H7 (cell line): Measurements from ENCODE around the gene KCNE1. TPM values are rescaled to one million over a fixed set of nuclear protein-coding genes. Genes with fewer than 3 reads are reported as not detected.

Experiments used
- DNase-seq: peaks from one replicate; pipeline ENCODE4 v3.0.0; 2012
- H3K27me3 ChIP-seq: 2 replicates; pipeline ENCODE4 v1.6.0; 2011; ENCODE audit warnings: mild to moderate bottlenecking, low read length; ENCODE audit not compliant: control insufficient read depth, insufficient read depth
- H3K36me3 ChIP-seq: replicated peaks from 2 replicates; pipeline ENCODE4 v1.5.1; 2011; ENCODE audit warnings: low read length; ENCODE audit not compliant: control insufficient read depth, insufficient read depth
- H3K4me3 ChIP-seq: 2 replicates; pipeline ENCODE4 v1.5.1; 2011; ENCODE audit warnings: low read depth, mild to moderate bottlenecking, control low read depth, low read length, moderate library complexity; ENCODE audit not compliant: insufficient read depth
- total RNA-seq: library from RNA; depleted of rRNA; stranded (reverse); fragments of >200 nt; shearing (Covaris generic); gene quantifications from 2 replicates; pipeline ENCODE4 v1.2.3, GENCODE V29; 2014

The KCNE1 gene
- total RNA-seq, 1 experiment from 2014 or later = 0.10 TPM

GRCh38 chr21:34524646-34525601 lies 12.9 kb upstream of the KCNE1 start:
- DNase-seq = peak; percentile 75
- Histone ChIP-seq H3K4me3 (peak overlapping the region; percentile 4; the same call in 1 of the 2 replicates), H3K36me3 (no peaks in the 10 kb centered on the region), H3K27me3 (peaks cover 3% of the 10 kb centered on the region; the same call in 1 of the 2 replicates)

DNA sequence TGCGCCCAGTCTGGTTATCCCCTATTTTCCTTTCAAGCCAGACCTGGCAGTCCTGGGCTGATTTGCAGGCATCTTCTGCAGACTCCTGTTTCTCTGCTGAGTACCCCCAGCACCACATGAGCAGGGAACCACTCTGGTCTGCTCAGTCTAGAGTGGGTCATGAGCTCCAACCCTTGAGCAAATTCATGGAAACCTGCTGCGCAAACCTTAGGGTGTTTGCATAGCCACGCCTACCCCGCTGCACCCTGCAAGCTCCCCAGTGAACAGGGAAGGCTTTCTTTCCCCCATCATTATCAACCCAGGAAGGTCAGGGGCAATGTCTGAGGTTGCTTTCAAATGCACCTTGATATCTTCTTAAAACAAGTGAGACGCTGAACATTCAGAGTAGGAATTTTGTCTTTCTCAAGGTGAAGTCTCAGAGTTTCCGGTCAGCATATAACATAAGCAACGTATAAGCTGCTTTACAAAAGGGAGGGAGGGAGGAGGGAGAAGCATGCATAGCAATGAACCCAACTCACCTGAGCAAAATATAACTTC lies 11.1 kb upstream of the KCNE1 start:
- Histone ChIP-seq H3K36me3 (no peaks in the 10 kb centered on the region), H3K27me3 (peaks cover 3% of the 10 kb centered on the region; the same call in 1 of the 2 replicates), H3K4me3 (no peak overlapping the region)
- DNase-seq = peak; percentile 40

GRCh38 chr21:34522284-34522683 lies 10.3 kb upstream of the KCNE1 start:
- no peak overlapping the region for H3K4me3 ChIP-seq
- H3K27me3 ChIP-seq = peaks cover 3% of the 10 kb centered on the region; the same call in 1 of the 2 replicates
- DNase-seq = no peak
- no peaks in the 10 kb centered on the region for H3K36me3 ChIP-seq

- Histone ChIP-seq H3K36me3 (no peaks in the 10 kb centered on the region), H3K4me3 (no peak overlapping the region), H3K27me3 (peaks cover 3% of the 10 kb centered on the region; the same call in 1 of the 2 replicates)
- DNase-seq = no peak
These were observed 9.6 kb upstream of the KCNE1 start for GRCh38 chr21:34521561-34521960.

GRCh38 chr21:34520764-34521508 lies 8.9 kb upstream of the KCNE1 start:
- H3K36me3 ChIP-seq = no peaks in the 10 kb centered on the region
- peaks cover 3% of the 10 kb centered on the region; the same call in 1 of the 2 replicates for H3K27me3 ChIP-seq
- peak; percentile 47 for DNase-seq
- no peak overlapping the region for H3K4me3 ChIP-seq

GRCh38 chr21:34520281-34520680 lies 8.3 kb upstream of the KCNE1 start:
- no peaks in the 10 kb centered on the region for H3K36me3 ChIP-seq
- no peak overlapping the region for H3K4me3 ChIP-seq
- DNase-seq = no peak

GRCh38 chr21:34519694-34520093 lies 7.7 kb upstream of the KCNE1 start:
- no peaks in the 10 kb centered on the region for H3K27me3 ChIP-seq
- no peak for DNase-seq
- no peaks in the 10 kb centered on the region for H3K36me3 ChIP-seq
- H3K4me3 ChIP-seq = no peak overlapping the region

More at GRCh38 chr21:34520281-34520680, 8.3 kb upstream of the KCNE1 start:
- H3K27me3 ChIP-seq = peaks cover 3% of the 10 kb centered on the region; the same call in 1 of the 2 replicates

GRCh38 chr21:34519016-34519415 lies 7.0 kb upstream of the KCNE1 start:
- no peak for DNase-seq
- no peaks in the 10 kb centered on the region for H3K27me3 ChIP-seq
- no peak overlapping the region for H3K4me3 ChIP-seq
- H3K36me3 ChIP-seq = no peaks in the 10 kb centered on the region

GRCh38 chr21:34518301-34518700 lies 6.3 kb upstream of the KCNE1 start:
- Histone ChIP-seq H3K27me3 (no peaks in the 10 kb centered on the region), H3K36me3 (no peaks in the 10 kb centered on the region), H3K4me3 (no peak overlapping the region)
- no peak for DNase-seq

- DNase-seq = peak; percentile 72
- Histone ChIP-seq H3K4me3 (no peak overlapping the region), H3K36me3 (no peaks in the 10 kb centered on the region), H3K27me3 (no peaks in the 10 kb centered on the region)
These were observed 5.7 kb upstream of the KCNE1 start for GRCh38 chr21:34517491-34518245.

DNA sequence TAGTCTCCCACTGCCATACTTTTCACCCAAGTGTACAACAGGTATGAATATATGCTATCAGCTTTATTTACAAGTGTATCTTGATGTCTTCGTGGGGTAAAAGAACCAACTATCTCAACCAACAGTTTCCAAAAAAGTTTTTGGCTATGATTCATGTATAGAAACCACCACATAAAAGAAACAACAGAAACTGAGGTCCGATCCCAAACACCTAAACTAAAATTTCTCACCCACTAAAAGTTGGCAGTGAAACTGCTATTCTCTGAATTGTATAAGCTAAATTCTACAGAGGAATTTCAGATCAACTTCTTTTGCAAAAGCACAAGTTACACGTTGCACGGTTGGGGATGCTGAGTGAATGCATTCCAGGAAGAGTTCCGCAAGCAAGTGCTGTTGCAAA lies 5.0 kb upstream of the KCNE1 start:
- Histone ChIP-seq H3K27me3 (no peaks in the 10 kb centered on the region), H3K4me3 (no peak overlapping the region), H3K36me3 (no peaks in the 10 kb centered on the region)
- DNase-seq = no peak

- Histone ChIP-seq H3K4me3 (no peak overlapping the region), H3K36me3 (no peaks in the 10 kb centered on the region), H3K27me3 (no peaks in the 10 kb centered on the region)
- DNase-seq = no peak
These were observed 2.6 kb upstream of the KCNE1 start for GRCh38 chr21:34514576-34515115.

GRCh38 chr21:34513129-34513675 lies 1.2 kb upstream of the KCNE1 start:
- Histone ChIP-seq H3K36me3 (no peaks in the 10 kb centered on the region), H3K27me3 (no peaks in the 10 kb centered on the region), H3K4me3 (no peak overlapping the region)
- DNase-seq = no peak
